GM12891 (cell line): ENCODE results near the gene DOK5. TPM values are rescaled to one million over a fixed set of nuclear protein-coding genes. Genes with fewer than 3 reads are reported as not detected.
"Not testable (repeated sequence)": the region's sequence is repeated elsewhere in the genome, so short reads cannot be mapped to it uniquely, and the experiment has no call there.

ENCODE experiments used
- DNase-seq: peaks from one replicate; pipeline ENCODE4 v3.0.0; 2011; ENCODE audit warnings: low spot score; ENCODE audit not compliant: insufficient read length
- FAIRE-seq: peaks from 2 replicates; lab custom pipeline; 2011; peaks lifted over from hg19 to GRCh38; lab: Jason Lieb, UNC
- PAX5 ChIP-seq: IDR thresholded peaks from 2 replicates; pipeline ENCODE4 v1.6.1; 2011; ENCODE audit warnings: low read length, moderate library complexity, mild to moderate bottlenecking; ENCODE audit not compliant: insufficient read depth, severe bottlenecking
- POLR2A ChIP-seq: IDR thresholded peaks from 2 replicates; pipeline ENCODE4 v1.6.1; 2011; ENCODE audit warnings: low read depth, low read length, control low read depth
- POLR2AphosphoS5 ChIP-seq: IDR thresholded peaks from 2 replicates; pipeline ENCODE4 v1.6.1; 2011; ENCODE audit warnings: low read depth, low read length, control low read depth
- POU2F2 ChIP-seq: IDR thresholded peaks from 2 replicates; pipeline ENCODE4 v1.6.1; 2011; ENCODE audit warnings: low read depth, mild to moderate bottlenecking, control low read depth, low read length, moderate library complexity
- SPI1 ChIP-seq: IDR thresholded peaks from 2 replicates; pipeline ENCODE4 v1.6.1; 2011; ENCODE audit warnings: low read depth, low read length, control low read depth
- TAF1 ChIP-seq: IDR thresholded peaks from 2 replicates; pipeline ENCODE4 v1.6.1; 2011; ENCODE audit warnings: low read depth, low read length, control low read depth
- polyA plus RNA-seq: library from polyadenylated mRNA; unstranded; fragments of >200 nt; gene quantifications from one replicate; pipeline ENCODE4 v1.2.1, GENCODE V29; 2012; ENCODE audit warnings: low read depth, missing spikeins, inconsistent platforms; ENCODE audit not compliant: missing spikeins

Gene DOK5
- polyA plus RNA-seq: not detected

DNA sequence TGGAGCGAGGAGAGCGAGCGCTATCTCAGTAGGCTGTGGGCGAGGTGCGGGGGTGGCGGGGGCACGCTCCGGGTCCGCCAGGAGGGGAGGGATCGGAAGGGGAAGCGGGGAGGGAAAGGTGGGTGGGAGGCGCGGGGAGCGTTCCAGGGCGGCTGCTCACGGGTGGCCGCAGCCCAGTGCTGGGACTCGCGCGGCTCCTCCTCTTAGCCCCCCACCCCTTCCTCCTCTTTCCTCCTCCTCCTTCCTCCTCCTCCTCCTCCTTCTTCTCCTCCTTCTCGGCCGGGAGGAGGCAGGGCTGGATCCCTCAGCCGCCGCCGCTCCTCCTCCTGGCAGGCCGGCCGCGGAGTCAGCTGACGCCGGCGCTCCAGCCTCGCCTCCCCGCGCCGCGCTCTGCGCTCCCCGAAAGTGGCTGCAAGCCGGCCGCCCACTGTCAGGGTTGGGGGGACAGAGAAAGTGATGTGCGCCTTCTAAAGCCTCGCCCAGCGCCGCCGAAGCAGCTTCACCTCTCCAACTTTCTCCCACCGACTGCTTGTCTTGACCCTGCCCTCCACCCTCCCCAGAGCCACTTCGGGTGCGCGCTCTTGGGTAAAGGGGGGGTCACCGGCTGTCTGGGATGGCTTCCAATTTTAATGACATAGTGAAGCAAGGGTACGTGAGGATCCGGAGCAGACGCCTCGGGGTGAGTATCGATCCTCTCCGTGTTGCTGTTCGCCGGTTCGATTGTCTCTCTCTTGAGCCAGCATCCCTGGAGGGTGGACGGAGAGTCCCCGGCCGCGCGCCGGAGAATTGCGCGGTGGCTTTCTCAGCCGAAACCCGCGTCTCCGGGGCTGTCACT is at the start of gene DOK5:
Gene DOK5 (plus strand): TSS at position 260 of the 835 bp plus-strand sequence. CDS start 354 bp downstream, at position 614.
- no peak for TF ChIP-seq TAF1
- TF ChIP-seq POLR2AphosphoS5: no peak
- TF ChIP-seq SPI1: no peak
- TF ChIP-seq POLR2A: no peak
- TF ChIP-seq PAX5: no peak
- TF ChIP-seq POU2F2: no peak
- FAIRE-seq (no peak), DNase-seq (peak; percentile 7)

- TF ChIP-seq POLR2A: no peak
- TF ChIP-seq TAF1: no peak
- TF ChIP-seq POU2F2: no peak
- TF ChIP-seq PAX5: no peak
- no peak for TF ChIP-seq SPI1
- TF ChIP-seq POLR2AphosphoS5: no peak
These were observed 46.0 kb upstream of the DOK5 start for GRCh38 chr20:54429364-54429763.

DNA sequence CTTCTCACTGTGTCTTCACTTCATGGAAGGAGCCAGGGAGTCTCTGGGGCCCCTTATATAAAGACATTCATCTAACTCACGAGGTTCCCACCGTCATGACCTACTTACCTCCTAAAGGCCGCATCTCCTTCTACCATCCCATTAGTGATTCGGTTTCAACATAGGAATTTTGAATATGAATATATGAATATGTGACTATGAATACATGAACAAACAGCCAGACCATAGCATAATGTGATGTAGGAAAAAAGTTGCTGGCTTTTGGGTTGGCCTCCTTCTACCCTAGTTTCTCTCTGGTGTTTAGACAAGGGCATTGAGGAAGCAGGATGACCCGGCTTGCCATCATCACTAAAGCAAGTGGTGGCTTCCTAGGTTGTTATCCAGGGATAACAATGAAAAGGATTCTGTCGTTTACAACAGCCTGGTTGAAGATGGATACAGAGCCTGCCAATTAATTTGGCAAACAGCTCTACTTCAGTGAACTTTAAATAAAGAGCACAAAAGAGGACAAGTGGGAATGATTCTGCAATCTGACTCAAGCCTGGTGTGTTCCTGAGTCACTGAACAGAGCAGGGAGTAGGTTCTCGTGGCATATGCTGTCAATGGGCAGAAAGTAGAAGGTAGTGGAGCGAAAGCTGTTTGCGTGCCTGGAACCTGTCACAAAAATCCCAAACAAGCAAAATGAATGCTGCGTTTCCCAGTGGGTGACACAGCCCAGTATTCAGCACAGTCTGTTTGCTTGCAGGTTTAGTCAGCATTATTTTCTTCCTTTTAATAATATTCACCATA is 44.0 kb upstream of the DOK5 start:
- TF ChIP-seq POU2F2 (no peak), PAX5 (no peak), TAF1 (no peak), POLR2A (no peak), POLR2AphosphoS5 (no peak), SPI1 (no peak)
- no peak for FAIRE-seq
- DNase-seq: no peak

More at GRCh38 chr20:54429364-54429763, 46.0 kb upstream of the DOK5 start:
- FAIRE-seq: no peak
- DNase-seq: no peak

DNA sequence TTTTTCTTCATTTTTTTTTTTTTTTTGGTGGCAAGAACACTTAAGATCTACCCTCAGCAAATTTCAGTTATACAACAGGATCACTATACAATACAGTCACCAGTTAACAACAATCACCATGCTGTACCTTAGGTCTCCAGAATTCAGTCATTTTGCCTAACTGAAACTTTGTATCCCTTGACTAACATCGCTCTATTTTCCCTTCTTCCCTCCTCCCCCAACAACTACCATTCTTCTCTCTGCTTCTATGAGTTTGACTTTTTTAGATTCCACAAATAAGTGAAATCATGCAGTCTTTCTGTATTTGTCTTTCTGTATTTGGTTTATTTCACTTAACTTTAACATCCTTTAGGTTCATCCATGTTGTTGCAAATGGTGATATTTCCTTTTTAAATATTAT is 42.4 kb upstream of the DOK5 start:
- FAIRE-seq (no peak), DNase-seq (no peak)

GRCh38 chr20:54433636-54434035 is 41.8 kb upstream of the DOK5 start:
- no peak for DNase-seq
- TF ChIP-seq POU2F2 (no peak), TAF1 (no peak)
- no peak for FAIRE-seq

More for the DNA sequence above, 42.4 kb upstream of the DOK5 start:
- TF ChIP-seq POLR2AphosphoS5: no peak

DNA sequence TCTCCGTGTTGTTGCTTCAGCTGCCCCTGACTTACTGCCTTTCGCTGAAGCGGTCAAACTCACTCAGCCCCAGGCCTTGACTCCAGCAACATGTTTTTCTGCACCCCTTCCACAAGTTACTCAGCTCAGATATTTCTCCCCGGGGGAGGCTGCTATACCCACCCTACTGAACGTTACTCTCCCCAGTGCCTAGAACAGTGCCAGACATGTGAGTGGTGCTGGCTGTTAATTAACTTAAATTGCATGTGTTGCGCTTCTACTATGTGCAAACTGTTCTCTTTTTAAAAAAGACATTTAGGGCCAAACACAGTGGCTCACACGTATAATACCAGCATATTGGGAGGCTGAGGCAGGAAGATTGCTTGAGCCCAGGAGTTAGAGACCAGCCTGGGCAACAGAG is 41.2 kb upstream of the DOK5 start:
- no peak for DNase-seq
- FAIRE-seq: no peak
- TF ChIP-seq SPI1: no peak
- no peak for TF ChIP-seq POU2F2
- no peak for TF ChIP-seq PAX5
- TF ChIP-seq POLR2AphosphoS5: no peak
- no peak for TF ChIP-seq POLR2A
- TF ChIP-seq TAF1: no peak

DNA sequence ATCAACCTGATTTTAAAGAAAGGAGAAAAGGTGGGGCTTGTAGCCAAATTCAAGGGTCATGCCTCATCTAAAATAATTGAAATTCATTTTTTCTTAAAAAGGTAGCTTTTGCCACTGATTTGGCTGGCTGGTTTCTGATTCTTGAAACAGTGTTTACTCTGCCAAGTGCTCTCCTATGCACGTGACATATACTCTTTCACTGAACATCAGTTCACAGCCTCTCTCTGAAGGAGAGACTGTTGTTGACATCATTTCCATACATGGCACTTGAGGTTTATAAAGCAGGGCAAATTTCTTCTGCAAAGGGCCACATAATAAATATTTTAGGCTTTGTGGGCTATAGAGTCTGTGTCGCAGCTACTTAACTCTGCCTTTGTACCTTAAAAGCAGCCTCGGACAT is 40.4 kb upstream of the DOK5 start:
- TF ChIP-seq POU2F2: no peak
- TF ChIP-seq PAX5: no peak
- no peak for TF ChIP-seq POLR2AphosphoS5
- no peak for TF ChIP-seq POLR2A
- no peak for TF ChIP-seq TAF1
- no peak for TF ChIP-seq SPI1
- no peak for FAIRE-seq
- DNase-seq: no peak

DNA sequence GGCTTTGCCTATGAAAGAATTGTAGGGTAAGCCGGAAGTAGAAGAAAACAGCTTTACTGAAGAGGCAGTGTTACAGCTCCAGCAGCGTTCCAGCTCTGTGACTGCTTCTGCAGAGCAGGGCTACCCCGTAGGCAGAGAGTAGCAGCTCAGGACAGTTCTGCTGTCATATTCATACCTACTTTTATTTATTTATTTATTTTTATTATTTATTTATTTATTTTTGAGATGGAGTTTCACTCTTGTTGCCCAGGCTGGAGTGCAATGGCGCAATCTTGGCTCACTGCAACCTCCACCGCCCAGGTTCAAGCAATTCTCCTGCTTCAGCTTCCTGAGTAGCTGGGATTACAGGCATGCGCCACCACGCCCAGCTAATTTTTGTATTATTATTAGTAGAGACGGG is 39.0 kb upstream of the DOK5 start:
- not testable (repeated sequence) for DNase-seq, FAIRE-seq

DNA sequence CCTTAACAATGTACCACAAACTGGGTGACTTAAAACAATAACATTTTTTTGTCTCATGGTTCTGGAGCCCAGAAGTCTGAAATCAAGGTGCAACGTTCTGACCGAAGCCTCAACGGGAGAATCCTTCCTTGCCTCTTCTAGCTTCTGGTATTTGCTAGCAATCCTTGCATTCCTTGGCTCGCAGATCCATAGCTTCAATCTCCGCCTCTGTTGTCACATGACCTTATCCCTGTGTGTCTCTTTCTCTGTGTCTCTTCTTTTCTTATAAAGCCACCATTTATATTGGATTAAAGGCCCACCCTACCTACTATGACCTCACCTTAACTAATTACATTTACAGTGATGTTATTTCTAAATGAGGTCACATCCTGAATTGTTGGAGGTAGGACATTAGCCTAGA is 37.2 kb upstream of the DOK5 start:
- TF ChIP-seq POLR2AphosphoS5: no peak
- no peak for TF ChIP-seq SPI1
- TF ChIP-seq PAX5: no peak
- no peak for TF ChIP-seq POLR2A
- no peak for TF ChIP-seq TAF1
- TF ChIP-seq POU2F2: no peak
- FAIRE-seq: no peak

DNA sequence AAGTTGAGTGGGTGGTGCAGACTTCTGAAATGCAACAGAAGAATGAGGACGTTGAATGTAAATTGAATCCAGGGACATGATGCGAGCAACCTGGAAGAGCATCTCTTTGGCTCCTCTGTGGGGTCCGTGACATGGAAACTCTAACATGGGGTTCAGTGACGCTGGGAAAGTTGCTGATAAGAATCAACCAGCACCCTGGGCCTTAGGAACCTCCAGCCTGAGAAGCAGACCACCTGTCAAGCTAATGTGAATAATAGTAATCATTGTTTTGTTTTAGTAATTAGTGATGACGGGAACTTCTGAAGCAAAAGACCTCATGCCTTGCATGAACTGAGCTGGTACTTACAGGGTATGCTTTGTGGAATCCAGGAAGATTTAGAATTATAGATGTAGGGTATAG is 25.2 kb upstream of the DOK5 start:
- DNase-seq (no peak), FAIRE-seq (no peak)
- TF ChIP-seq POU2F2: no peak
- no peak for TF ChIP-seq TAF1
- TF ChIP-seq PAX5: no peak
- TF ChIP-seq SPI1: no peak
- no peak for TF ChIP-seq POLR2AphosphoS5
- TF ChIP-seq POLR2A: no peak

More for the DNA sequence above, 37.2 kb upstream of the DOK5 start:
- DNase-seq: no peak
